NCI-H128 (cell line): Measurements from ENCODE around the gene SLAMF8.

ENCODE experiments used
- DNase-seq: peaks from one replicate; lab custom pipeline; 2025; ENCODE audit not compliant: unreplicated experiment; lab: John Stamatoyannopoulos, UW

The SLAMF8 gene

GRCh38 chr1:159845751-159846629 is 19.3 kb downstream of the SLAMF8 start:
- DNase-seq = no peak

- DNase-seq = no peak
Observed at GRCh38 chr1:159847231-159847630, 20.6 kb downstream of the SLAMF8 start.

GRCh38 chr1:159848326-159848725 is 21.7 kb downstream of the SLAMF8 start:
- no peak for DNase-seq

- DNase-seq = no peak
Observed at GRCh38 chr1:159849626-159850366, 23.1 kb downstream of the SLAMF8 start.

GRCh38 chr1:159851407-159851806 is 24.7 kb downstream of the SLAMF8 start:
- DNase-seq = no peak

- DNase-seq = no peak
Observed at GRCh38 chr1:159853417-159854115, 26.9 kb downstream of the SLAMF8 start.

GRCh38 chr1:159854116-159854692 is 27.5 kb downstream of the SLAMF8 start:
- no peak for DNase-seq

- DNase-seq = no peak
Observed at GRCh38 chr1:159854693-159855192, 28.1 kb downstream of the SLAMF8 start.

- DNase-seq = no peak
Observed at GRCh38 chr1:159855709-159856108, 29.0 kb downstream of the SLAMF8 start.

GRCh38 chr1:159856576-159856975 is 29.9 kb downstream of the SLAMF8 start:
- DNase-seq = no peak

- no peak for DNase-seq
Observed at GRCh38 chr1:159857889-159858288, 31.2 kb downstream of the SLAMF8 start.

GRCh38 chr1:159859767-159860322 is 33.2 kb downstream of the SLAMF8 start:
- no peak for DNase-seq

GRCh38 chr1:159860456-159860855 is 33.8 kb downstream of the SLAMF8 start:
- no peak for DNase-seq

- DNase-seq = no peak
Observed at GRCh38 chr1:159861218-159861617, 34.5 kb downstream of the SLAMF8 start.

- no peak for DNase-seq
Observed at GRCh38 chr1:159862031-159862430, 35.4 kb downstream of the SLAMF8 start.

- DNase-seq = no peak
Observed at GRCh38 chr1:159862557-159862956, 35.9 kb downstream of the SLAMF8 start, which contains the start of gene VSIG8. VSIG8 (minus strand) TSS chr1:159862657; CDS start chr1:159862521, 136 bp downstream.

- DNase-seq = no peak
Observed at GRCh38 chr1:159864262-159864661, 37.6 kb downstream of the SLAMF8 start.

GRCh38 chr1:159866066-159866465 is 39.4 kb downstream of the SLAMF8 start:
- no peak for DNase-seq

- DNase-seq = no peak
Observed at GRCh38 chr1:159866905-159867663, 40.4 kb downstream of the SLAMF8 start.

GRCh38 chr1:159867664-159868026 is 41.0 kb downstream of the SLAMF8 start:
- DNase-seq = peak; percentile 19
